HG02981 (cell line): Measurements from ENCODE around the gene HEG1.

Source experiments
- ATAC-seq: cut with Tn5 transposase; IDR thresholded peaks from one replicate; pipeline ENCODE4 v1.9.1; 2021; ENCODE audit warnings: mild to moderate bottlenecking, moderate library complexity; ENCODE audit not compliant: unreplicated experiment

HEG1 gene

DNA sequence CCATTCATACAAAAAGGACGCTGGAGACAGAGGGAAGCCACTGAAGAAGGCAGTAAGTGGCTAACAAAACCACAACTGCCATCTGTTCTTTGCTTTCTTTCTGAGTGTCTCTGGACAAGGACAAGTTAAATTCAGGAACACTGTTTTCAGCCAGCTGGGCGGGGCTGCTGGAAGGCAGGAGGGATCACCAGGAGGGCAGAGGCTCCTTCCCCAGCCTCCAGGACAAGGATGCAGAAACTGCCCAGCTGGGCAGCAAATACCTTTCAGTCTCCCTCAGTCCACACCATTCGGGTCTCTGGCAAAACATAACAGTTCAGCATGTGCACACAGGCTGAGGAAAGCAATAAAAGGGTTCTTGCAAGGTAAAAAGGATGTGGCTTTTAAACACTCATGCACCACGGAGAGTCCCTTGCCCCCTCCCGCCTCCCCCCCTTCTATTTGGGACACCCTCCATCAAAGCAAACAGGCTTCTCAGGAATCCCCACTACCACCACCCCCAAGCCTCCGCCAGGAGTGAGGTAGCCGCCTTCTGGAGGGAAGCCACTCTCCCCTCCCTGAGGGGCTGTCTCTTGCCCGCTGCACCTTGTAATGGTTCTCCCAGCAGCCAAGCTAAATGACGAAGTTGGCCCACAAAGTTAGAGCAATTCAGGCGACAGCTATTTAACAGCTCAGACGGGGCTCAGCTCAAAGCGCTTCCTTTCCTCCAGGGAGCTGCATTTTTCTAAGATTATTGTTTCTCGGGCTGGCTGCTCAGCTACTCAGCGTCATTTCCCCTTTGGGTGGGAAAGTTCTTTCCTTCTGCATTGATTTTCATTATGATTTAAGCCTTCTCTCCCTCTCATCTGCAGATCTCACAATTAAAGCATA is 3.8 kb downstream of the HEG1 start:
- no peak for ATAC-seq

DNA sequence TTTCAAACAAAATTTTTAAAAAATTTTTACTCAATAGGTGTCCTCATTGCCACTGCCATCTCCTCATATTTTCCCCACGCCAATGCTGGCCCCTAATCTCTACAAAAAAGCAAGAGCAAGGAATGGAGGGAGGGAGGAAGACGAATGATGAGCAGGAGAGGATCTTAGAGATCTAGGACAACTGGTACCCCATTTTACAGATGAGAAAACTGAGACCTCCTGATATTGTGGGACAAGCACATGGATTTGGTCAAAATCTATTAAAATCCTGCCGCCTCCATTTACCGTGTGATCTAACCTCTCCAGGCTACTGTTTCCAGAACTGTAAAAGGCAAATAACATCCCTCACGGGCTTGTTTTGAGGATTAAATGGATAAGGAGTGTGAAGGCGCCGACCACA is 4.6 kb downstream of the HEG1 start:
- ATAC-seq: no peak

- no peak for ATAC-seq
Measured at GRCh38 chr3:125050488-125051090, 5.2 kb downstream of the HEG1 start.

- no peak for ATAC-seq
Measured at GRCh38 chr3:125048282-125048681, 7.5 kb downstream of the HEG1 start.

GRCh38 chr3:125045965-125046364 is 9.8 kb downstream of the HEG1 start:
- no peak for ATAC-seq

DNA sequence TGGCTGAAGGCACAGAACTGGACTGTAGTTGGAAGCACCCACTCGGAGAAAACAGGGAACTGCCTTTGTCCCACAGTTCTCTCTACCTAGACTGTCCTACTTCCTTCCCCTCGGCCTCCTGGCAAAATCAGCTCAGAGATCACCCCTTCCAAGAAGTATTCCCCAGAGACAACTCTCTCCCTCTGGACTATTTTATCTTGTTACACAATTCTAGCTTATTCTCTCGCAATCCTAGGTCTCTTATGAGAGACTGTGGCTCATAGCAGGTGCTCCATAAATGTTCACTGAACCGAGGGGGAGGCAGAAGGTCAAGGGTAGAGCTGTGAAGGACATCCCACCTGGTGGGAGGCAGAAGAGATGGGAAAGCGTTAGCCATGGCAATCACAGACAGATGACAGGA is 10.6 kb downstream of the HEG1 start:
- ATAC-seq: no peak

- no peak for ATAC-seq
Measured at GRCh38 chr3:125043599-125044151, 12.1 kb downstream of the HEG1 start.

GRCh38 chr3:125042725-125043406 is 12.9 kb downstream of the HEG1 start:
- no peak for ATAC-seq

GRCh38 chr3:125039131-125040100 is 16.4 kb downstream of the HEG1 start:
- ATAC-seq: no peak

- ATAC-seq: no peak
Measured at GRCh38 chr3:125037498-125038150, 18.2 kb downstream of the HEG1 start.

GRCh38 chr3:125035217-125035616 is 20.6 kb downstream of the HEG1 start:
- no peak for ATAC-seq

- no peak for ATAC-seq
Measured at GRCh38 chr3:125033616-125034015, 22.2 kb downstream of the HEG1 start.

DNA sequence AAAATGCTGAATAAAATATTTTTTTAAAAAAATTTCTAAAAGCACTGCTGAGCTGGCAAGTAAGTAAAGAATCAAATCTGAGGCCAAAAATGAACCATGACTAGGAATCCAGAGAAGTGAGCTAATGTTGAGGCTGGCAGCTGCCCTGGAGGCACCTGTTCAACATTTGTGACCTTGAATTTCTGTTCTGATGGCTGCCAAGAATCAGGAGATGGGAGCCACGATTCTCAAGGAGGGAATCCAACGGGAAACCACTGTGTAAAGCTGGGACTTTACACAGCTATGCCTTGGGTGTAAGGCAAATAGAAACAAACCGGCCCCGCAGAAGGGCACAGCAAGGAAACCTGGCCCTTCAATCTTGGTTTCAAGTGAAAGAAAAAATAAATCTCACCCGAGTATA is 22.7 kb downstream of the HEG1 start:
- ATAC-seq: no peak

GRCh38 chr3:125032683-125033082 is 23.1 kb downstream of the HEG1 start:
- ATAC-seq: no peak

GRCh38 chr3:125032100-125032643 is 23.6 kb downstream of the HEG1 start:
- no peak for ATAC-seq

- no peak for ATAC-seq
Measured at GRCh38 chr3:125031544-125031943, 24.3 kb downstream of the HEG1 start.

- ATAC-seq: no peak
Measured at GRCh38 chr3:125028657-125029056, 27.1 kb downstream of the HEG1 start.

DNA sequence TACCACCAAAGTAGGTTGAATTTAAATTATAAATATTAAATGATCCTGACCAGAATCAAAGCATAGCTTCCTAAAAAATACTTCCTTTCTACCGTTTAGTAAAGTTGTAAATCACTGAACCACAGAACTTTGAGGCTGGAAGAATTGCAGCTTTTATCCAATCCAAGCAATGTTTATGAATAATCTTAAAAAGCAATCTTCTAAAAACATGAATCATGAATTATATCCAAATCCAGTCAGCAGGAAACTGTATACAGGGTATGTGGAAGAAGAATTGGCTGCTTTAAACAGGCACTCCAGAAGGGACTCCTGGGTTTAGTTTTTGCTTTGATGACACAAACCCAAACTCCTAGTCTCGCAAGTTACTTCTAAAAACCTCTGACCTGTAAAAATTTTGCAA is 30.2 kb downstream of the HEG1 start:
- no peak for ATAC-seq

DNA sequence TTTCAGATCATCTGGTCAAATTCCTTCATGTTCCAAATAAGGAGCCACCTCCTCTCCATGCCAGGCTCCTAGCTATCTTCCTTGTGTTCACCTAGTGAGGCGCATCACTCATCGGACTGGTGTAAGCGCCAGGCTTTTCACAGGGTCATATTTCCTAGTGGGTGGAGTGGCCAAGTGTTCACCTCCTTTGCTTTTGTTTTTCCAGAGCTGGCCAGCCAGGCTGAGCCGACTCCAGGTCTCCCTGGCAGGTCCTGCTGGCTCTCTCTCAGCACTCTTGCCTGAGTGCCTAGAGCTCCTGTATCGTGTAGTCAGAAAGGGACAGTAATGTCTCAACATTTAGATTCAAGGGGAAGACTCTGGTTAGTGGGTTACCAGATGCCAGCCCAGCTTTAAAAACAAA is 31.0 kb downstream of the HEG1 start:
- ATAC-seq: no peak
